ENCODE data around the gene DNAJB2.

The DNAJB2 gene

GRCh38 chr2:219279151-219279915, at the start of gene DNAJB2:
TSS of gene DNAJB2 (plus strand) at chr2:219279366. CDS start at chr2:219279834, 468 bp downstream.
- peak in 2 of 3 experiments; percentile 14 to 16 for TF ChIP-seq CTCF (IDR thresholded peaks at IDR 0.05; ENCODE audit: unreplicated experiment in 3 of 3)
- Mint-ChIP-seq H3K4me1 (peaks cover 56% of the 10 kb centered on the region), H3K4me3 (peak within 1 kb of the TSS; percentile 92 to 95 (median 93)), H3K9me3 (no peaks in the 10 kb centered on the region), H3K27me3 (ENCODE audit: low read depth) (peaks cover 14% of the 10 kb centered on the region), H3K36me3 (ENCODE audit: low read depth) (peaks cover 22% of the 10 kb centered on the region), H3K27ac (peak within 1 kb of the TSS; percentile 86 to 97 (median 92))

- Mint-ChIP-seq H3K36me3 (ENCODE audit: low read depth) (peaks cover 42% of the 10 kb centered on the region), H3K9me3 (no peaks in the 10 kb centered on the region), H3K27ac (peak overlapping the region; percentile 97 to 98 (median 97)), H3K4me1 (peaks cover 33% of the 10 kb centered on the region), H3K27me3 (ENCODE audit: low read depth) (no peaks in the 10 kb centered on the region), H3K4me3 (peak overlapping the region; percentile 93 to 100 (median 99))
- no peak for TF ChIP-seq CTCF (IDR thresholded peaks at IDR 0.05; ENCODE audit: unreplicated experiment in 3 of 3)
Measured at GRCh38 chr2:219230059-219230540, 49.1 kb upstream of the DNAJB2 start.

- no peak for TF ChIP-seq CTCF (IDR thresholded peaks at IDR 0.05; ENCODE audit: unreplicated experiment in 3 of 3)
- Mint-ChIP-seq H3K4me3 (peak overlapping the region in 1 of 3 experiments; percentile 45), H3K36me3 (ENCODE audit: low read depth) (peaks cover 57% of the 10 kb centered on the region), H3K27ac (no peak overlapping the region), H3K9me3 (no peaks in the 10 kb centered on the region), H3K27me3 (ENCODE audit: low read depth) (no peaks in the 10 kb centered on the region), H3K4me1 (peaks cover 11% of the 10 kb centered on the region)
Measured at GRCh38 chr2:219234331-219234730, 44.8 kb upstream of the DNAJB2 start.

GRCh38 chr2:219243291-219243761, 35.8 kb upstream of the DNAJB2 start:
- Mint-ChIP-seq H3K4me1 (no peaks in the 10 kb centered on the region), H3K27me3 (ENCODE audit: low read depth) (no peaks in the 10 kb centered on the region), H3K27ac (peak overlapping the region in 2 of 3 experiments; percentile 62 to 73), H3K9me3 (no peaks in the 10 kb centered on the region), H3K36me3 (ENCODE audit: low read depth) (peaks cover 5% of the 10 kb centered on the region), H3K4me3 (peak overlapping the region; percentile 62 to 70 (median 69))
- no peak for TF ChIP-seq CTCF (IDR thresholded peaks at IDR 0.05; ENCODE audit: unreplicated experiment in 3 of 3)

GRCh38 chr2:219244789-219245147, 34.4 kb upstream of the DNAJB2 start:
- H3K9me3 Mint-ChIP-seq: no peaks in the 10 kb centered on the region
- peak overlapping the region in 2 of 3 experiments; percentile 89 to 94 for H3K27ac Mint-ChIP-seq
- H3K4me1 Mint-ChIP-seq: peaks cover 14% of the 10 kb centered on the region
- peak overlapping the region; percentile 95 to 96 (median 96) for H3K4me3 Mint-ChIP-seq
- H3K27me3 Mint-ChIP-seq (ENCODE audit: low read depth): peaks cover under 1% of the 10 kb centered on the region
- no peak for TF ChIP-seq CTCF (IDR thresholded peaks at IDR 0.05; ENCODE audit: unreplicated experiment in 3 of 3)
- H3K36me3 Mint-ChIP-seq (ENCODE audit: low read depth): peaks cover under 1% of the 10 kb centered on the region

Measured in nephron (organoid).